ENCODE results near the gene CDKN1C.

CDKN1C gene

DNA sequence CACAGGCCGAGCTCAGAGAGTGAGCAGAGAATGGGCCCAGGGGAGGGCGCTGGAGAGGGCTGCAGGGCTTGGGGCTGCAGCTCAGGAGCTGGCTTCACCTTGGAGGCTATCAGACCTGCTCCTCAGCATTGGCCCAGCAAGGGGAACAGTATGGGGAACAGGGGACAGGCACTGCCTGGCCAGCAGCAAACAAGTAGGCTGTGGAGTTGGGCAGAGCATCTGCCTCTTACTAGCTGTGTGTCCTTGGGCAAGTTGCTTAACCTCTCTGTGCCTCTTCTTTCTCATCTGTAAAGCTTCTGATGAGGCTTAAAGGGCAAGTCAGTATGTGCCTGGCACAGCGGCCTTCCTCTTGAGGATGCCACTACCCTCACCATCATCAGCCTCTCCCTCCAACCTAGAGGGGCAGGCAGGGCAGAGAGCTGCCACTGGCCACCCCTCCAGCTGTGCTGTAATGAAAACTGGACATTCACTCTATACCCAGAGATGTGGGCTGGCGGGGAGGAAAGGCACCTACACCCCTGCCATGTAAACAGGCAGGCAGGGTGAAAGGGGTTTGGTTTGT is 7.5 kb upstream of the CDKN1C start:
- TF ChIP-seq ZFP3 (CRISPR knock-in tag; IDR thresholded peaks at IDR 0.05), result no peak
- TF ChIP-seq ZFP30 (CRISPR knock-in tag; IDR thresholded peaks at IDR 0.05), result no peak
- TF ChIP-seq ZNF565 (CRISPR knock-in tag; conservative IDR thresholded peaks at IDR 0.05; ENCODE audit: low read depth), result no peak
- TF ChIP-seq SNAI2 (CRISPR knock-in tag; IDR thresholded peaks at IDR 0.05), result no peak
- TF ChIP-seq PPARA (CRISPR knock-in tag; IDR thresholded peaks at IDR 0.05; ENCODE audit: borderline replicate concordance), result no peak
- TF ChIP-seq POU6F1 (CRISPR knock-in tag; IDR thresholded peaks at IDR 0.05; ENCODE audit: borderline replicate concordance, low read depth), result no peak
- TF ChIP-seq, protein P1, sequence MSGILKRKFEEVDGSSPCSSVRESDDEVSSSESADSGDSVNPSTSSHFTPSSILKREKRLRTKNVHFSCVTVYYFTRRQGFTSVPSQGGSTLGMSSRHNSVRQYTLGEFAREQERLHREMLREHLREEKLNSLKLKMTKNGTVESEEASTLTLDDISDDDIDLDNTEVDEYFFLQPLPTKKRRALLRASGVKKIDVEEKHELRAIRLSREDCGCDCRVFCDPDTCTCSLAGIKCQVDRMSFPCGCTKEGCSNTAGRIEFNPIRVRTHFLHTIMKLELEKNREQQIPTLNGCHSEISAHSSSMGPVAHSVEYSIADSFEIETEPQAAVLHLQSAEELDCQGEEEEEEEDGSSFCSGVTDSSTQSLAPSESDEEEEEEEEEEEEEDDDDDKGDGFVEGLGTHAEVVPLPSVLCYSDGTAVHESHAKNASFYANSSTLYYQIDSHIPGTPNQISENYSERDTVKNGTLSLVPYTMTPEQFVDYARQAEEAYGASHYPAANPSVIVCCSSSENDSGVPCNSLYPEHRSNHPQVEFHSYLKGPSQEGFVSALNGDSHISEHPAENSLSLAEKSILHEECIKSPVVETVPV (CRISPR knock-in tag; IDR thresholded peaks at IDR 0.05), result no peak
- ATAC-seq, result peak; percentile 7

DNA sequence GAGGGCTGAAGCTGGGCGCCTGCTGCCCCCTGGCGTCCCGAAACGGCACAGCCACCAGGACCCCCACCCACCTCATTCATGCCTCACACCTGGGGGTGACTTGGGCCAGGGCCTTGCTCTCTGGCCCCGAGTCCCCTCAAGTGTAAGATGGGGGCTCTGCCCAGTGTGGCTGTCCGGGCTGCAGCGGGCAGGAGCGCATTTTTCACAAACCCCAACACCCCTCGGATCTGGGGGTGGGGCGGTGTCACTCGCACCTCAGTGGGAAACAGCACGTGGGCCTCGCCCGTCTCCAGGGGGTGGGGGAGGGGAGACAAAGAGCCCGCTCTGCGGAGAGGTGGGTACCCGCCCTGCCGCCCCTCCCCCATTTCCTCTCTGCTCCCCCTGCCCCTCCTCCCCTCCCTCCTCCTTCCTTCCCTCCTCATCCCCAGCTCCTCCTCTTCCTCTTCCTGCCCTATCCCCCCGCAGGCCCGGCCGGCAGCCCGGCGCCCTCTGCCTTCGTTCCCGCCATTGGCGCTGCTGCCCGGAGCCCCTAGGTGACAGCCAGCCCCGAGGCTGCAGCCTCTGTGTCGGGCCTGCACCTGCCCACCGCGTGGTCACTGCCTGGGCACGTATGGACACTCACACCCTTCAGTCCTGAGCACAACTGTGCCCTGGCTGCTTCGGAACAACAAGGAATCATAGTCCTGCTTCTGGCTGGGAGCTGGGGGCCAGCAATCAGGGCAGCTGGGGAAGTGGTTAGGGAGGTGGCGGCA is 6.8 kb upstream of the CDKN1C start:
- peak; percentile 74 for ATAC-seq
- no peak for TF ChIP-seq ESRRG (CRISPR knock-in tag; IDR thresholded peaks at IDR 0.05)
- no peak for TF ChIP-seq ZNF8 (CRISPR knock-in tag; IDR thresholded peaks at IDR 0.05)
- TF ChIP-seq SNAI2 (CRISPR knock-in tag; IDR thresholded peaks at IDR 0.05), result no peak
- no peak for TF ChIP-seq ZNF70 (CRISPR knock-in tag; IDR thresholded peaks at IDR 0.05)

GRCh38 chr11:2891326-2892214 is 6.0 kb upstream of the CDKN1C start:
- ATAC-seq, result peak; percentile 7; the same call in 2 of the 3 replicates
- TF ChIP-seq SNAI2 (CRISPR knock-in tag; IDR thresholded peaks at IDR 0.05) (no peak), RARB (CRISPR knock-in tag; IDR thresholded peaks at IDR 0.05) (no peak), CSDC2 (CRISPR knock-in tag; IDR thresholded peaks at IDR 0.05) (no peak), ZFP3 (CRISPR knock-in tag; IDR thresholded peaks at IDR 0.05) (no peak), ZNF70 (CRISPR knock-in tag; IDR thresholded peaks at IDR 0.05) (no peak)
- TF ChIP-seq, protein P1 (CRISPR knock-in tag; IDR thresholded peaks at IDR 0.05), result no peak

- no peak for ATAC-seq
- TF ChIP-seq OSR1 (CRISPR knock-in tag; IDR thresholded peaks at IDR 0.05) (no peak), PATZ1 (CRISPR knock-in tag; IDR thresholded peaks at IDR 0.05; ENCODE audit: borderline replicate concordance) (no peak), ARNTL (CRISPR knock-in tag; IDR thresholded peaks at IDR 0.05; ENCODE audit: borderline replicate concordance, low read depth) (no peak), PPARA (CRISPR knock-in tag; IDR thresholded peaks at IDR 0.05; ENCODE audit: borderline replicate concordance) (no peak), GLIS3 (CRISPR knock-in tag; IDR thresholded peaks at IDR 0.05) (no peak), ISL1 (CRISPR knock-in tag; IDR thresholded peaks at IDR 0.05) (no peak), BACH2 (CRISPR knock-in tag; IDR thresholded peaks at IDR 0.05; ENCODE audit: borderline replicate concordance) (no peak), ZNF565 (CRISPR knock-in tag; conservative IDR thresholded peaks at IDR 0.05; ENCODE audit: low read depth) (no peak), ZFP3 (CRISPR knock-in tag; IDR thresholded peaks at IDR 0.05) (no peak), ZFP30 (CRISPR knock-in tag; IDR thresholded peaks at IDR 0.05) (no peak), ESRRG (CRISPR knock-in tag; IDR thresholded peaks at IDR 0.05) (no peak), ZC3H10 (CRISPR knock-in tag; IDR thresholded peaks at IDR 0.05) (no peak), RARB (CRISPR knock-in tag; IDR thresholded peaks at IDR 0.05) (no peak), TCF4 (CRISPR knock-in tag; IDR thresholded peaks at IDR 0.05; ENCODE audit: borderline replicate concordance) (no peak), ZNF8 (CRISPR knock-in tag; IDR thresholded peaks at IDR 0.05) (no peak), ZNF70 (CRISPR knock-in tag; IDR thresholded peaks at IDR 0.05) (no peak), SNAI2 (CRISPR knock-in tag; IDR thresholded peaks at IDR 0.05) (no peak)
- TF ChIP-seq, protein P1 (CRISPR knock-in tag; IDR thresholded peaks at IDR 0.05), result no peak
Observed at GRCh38 chr11:2890466-2891294, 5.1 kb upstream of the CDKN1C start.
